Skin of body (tissue), 2 donors: ENCODE measurements around the gene PRDM1. TPM values are rescaled to one million over a fixed set of nuclear protein-coding genes. Genes with fewer than 3 reads are reported as not detected.

Experiments
- DNase-seq: peaks from one replicate; lab custom pipeline; 2025; lab: John Stamatoyannopoulos, UW
- total RNA-seq: library from RNA; depleted of rRNA; stranded (reverse); fragments of >200 nt; gene quantifications from one replicate; pipeline ENCODE4 v1.2.3, GENCODE V29; 2014

The PRDM1 gene
- total RNA-seq = 15.1 TPM

DNA sequence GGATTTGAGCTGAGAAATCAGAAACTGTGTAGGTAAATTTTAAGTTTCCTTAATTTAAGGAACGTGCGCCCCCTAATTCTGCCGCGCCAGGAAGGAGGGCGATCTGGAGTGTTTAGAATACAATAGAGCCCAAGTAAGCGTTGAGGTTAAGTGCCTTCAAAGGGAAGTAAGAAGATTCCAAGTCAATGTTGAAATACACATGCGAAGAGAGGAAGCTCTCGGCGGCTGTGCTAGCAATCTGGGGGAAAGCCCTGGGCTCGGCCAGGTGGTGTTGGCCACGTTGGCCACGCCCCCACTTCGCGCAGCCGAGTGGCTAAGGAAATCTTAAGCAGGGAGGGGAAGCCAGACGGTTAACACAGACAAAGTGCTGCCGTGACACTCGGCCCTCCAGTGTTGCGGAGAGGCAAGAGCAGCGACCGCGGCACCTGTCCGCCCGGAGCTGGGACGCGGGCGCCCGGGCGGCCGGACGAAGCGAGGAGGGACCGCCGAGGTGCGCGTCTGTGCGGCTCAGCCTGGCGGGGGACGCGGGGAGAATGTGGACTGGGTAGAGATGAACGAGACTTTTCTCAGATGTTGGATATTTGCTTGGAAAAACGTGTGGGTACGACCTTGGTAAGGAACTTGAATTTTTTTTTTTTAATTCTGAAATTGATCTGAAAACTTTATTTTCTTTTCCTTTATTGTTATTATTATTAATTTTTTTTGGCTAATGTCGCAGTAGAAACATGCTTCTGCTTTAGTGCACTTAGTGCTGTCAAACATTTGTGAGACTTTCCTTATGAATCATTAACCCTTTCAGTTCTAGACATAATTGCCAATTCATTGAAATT is at the start of gene PRDM1:
Gene PRDM1, plus strand, starts transcription at position 353 of the 830 bp plus-strand sequence. Its CDS starts 218 bp downstream, at position 571.
- DNase-seq = no peak

DNA sequence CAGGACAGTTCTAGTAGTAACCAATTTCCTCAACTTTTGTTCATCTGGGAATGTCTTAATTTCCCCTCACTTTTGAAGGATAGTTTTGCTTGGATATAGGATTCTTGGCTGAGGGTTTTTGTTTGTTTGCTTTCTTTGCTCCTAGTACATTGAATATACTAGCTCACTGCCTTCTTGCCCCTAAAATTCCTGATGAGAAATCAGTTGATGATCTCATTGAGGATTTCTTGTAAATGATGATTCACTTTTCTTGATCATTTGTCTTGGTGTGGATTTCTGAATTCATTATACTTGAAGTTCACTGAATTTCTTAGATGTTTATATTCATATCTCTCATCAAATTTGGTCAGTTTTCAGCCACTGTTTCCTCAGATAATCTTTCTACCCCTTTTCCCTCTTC is 49.1 kb upstream of the PRDM1 start:
- no peak for DNase-seq

DNA sequence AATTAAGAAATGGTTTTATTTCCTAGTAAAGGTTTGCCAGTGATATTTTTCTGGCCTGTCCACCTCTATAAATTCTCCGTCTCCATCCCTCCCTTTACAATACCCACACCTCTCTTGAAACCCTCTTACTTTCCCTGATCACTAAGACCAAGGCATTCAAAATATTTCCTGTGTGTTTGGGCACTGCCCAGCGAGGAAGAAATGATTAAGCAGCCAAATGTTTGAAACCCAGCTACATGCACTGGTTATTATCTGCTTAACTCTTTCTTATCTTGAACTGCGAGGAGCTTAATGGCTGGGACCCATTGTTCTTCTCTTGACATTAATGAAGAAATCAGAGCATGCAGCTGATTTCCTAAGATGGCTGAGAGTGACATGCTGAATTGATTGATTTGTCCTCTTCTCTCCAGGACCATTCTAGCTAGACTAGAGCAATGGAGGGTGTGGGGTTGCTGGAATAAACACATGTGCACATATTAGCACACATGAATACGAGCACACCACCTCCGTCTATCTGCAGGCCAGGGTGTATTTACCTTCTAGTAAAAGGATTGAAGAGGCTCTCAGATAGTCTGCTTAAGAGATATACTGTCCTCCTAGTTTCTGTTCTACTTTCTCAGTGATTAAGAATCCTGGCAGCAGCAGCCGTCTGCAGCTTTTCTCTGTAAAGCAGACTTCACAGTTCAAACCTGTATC is 46.1 kb upstream of the PRDM1 start:
- no peak for DNase-seq

DNA sequence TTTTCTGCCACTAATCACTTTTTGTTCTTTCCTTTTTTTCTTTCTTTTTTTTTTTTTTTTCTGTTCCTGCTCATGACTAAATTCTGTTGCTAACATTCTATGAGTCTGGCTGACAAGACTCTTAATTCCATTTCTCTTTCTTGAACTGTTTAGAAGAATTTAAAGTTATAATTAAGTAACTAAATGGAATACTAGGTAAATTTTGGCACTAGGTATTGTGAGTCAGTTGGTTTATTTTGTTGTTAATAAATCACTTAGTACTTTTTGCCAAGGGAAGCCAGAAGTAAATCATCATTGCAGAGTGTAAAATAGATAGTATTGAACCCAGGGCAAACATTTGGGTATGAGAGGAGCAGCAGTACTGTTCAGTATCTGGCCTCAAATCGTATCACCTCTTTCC is 42.0 kb upstream of the PRDM1 start:
- no peak for DNase-seq

DNA sequence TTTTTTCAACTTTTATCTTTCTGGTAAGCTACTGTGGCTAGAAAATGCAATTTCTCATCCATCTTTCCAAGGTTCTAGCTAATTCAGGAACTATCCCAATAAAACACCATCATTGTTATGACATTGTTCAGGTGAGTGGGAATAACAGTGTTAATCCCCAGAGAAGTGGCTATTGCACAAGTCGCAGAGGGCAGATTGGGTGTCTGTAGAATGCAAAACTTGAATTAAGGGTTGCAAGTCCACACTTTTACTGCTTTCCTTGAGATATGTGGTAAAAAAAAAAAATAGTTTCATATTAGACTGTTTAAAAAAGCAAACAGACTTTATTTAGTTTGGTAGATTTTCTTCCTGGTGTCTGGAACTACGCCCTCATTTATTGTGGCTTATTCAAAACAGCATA is 41.1 kb upstream of the PRDM1 start:
- DNase-seq = no peak

DNA sequence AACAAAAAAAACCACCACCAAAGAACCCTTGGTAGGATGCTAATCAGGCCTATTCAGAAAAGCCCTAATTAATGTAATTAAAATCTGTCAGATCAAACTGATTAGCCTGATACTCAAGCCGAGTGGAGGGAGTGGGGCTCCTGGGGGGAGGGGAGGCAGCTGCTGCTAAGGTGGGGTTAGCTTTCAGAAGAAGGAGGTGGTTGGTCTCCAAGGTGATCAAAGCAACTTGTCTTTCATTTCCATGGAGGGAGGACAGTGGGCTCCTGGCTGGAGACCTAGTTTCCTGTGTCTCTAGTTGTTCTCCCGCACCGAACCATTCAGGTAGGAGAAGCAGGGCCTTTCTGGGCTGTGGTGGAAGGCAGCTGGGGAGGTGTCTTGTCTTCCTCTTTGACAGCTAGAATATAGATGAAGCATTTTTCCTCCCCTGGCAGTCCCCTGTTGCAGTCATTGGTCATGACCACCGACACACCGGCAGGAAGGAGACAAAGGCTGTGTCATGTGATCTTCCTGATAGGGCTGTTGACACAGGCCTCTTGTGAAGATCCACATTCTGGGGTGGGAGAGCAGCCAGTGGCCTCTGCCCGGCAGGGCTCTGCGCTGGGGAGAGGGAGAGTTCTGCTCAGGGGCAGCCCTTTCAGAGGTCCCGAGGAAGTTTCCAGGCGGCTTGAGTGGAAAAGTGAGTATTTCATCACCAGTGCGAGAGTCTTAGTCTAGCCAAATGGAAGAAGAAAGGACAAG is 39.9 kb upstream of the PRDM1 start:
- no peak for DNase-seq

DNA sequence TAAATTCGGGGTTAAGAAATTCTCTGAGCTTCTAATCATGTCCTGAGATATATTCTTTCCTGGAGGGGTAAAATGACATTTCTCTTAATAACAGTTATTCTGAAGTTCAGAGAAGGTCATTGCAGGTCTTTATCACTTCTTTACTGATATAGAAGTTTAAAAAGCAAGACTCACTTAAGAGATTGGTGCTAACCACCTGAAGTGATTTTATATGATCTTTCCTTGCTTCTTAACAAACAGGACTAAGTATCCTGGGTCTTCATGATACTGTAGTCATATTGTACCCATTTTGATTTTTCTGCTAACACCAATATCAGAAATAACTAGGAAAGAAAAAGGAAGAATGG is 39.3 kb upstream of the PRDM1 start:
- no peak for DNase-seq

DNA sequence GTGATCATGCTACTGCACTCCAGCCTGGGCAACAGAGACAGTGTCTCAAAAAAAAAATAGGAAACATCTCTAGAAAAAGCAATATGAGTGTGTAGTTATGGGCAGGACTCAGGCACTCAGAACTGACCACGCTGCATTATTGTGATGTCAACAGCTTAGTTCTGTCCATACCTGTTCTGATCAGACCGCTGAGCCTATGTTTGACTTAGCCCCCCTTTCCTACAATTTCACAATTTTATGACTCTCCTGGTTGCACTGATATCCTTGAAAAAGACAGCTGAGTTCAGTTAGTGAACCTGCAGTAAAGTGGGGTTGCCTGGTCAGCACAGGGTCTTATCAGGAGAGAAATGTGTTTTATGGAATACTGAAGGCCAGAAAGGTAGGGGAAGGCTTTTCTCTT is 37.8 kb upstream of the PRDM1 start:
- DNase-seq = no peak

DNA sequence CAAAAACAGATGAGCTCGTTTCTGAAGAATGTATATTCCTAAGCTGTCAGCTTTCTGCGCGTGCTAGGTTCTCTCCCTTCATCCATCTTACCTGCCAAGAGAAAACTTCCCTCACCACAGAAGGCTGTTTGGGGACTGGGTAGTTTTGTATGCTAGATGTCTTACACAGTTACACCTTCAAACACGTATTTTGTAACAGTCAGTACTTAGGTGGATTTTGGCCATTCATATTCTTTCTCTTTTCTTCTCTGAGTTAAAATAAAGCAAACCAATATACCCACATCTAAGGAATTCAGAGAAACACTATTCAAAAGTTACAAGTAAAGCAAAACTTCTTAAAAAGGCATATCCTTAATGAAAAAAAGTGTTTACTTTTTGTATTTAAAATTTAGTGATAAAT is 35.6 kb upstream of the PRDM1 start:
- DNase-seq = no peak

DNA sequence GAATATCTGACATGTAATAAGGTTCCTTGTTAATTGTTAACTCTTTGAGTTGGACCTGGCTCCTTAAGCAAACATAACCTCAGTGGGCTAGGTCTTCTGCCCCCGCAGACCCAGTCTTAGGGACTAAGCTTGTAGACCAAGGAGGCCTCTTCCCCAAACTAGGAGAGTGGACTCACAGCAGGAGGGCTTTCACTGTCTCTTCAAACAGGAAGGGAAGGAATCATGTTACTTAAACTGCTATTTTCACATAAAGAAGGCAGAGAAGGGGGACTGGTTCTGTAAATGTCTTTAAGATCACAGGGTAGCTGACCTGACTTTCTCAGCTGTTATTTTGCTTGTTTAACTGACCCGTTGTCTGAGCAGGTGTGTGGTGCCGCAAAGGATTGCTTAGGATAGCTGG is 34.9 kb upstream of the PRDM1 start:
- DNase-seq = no peak

DNA sequence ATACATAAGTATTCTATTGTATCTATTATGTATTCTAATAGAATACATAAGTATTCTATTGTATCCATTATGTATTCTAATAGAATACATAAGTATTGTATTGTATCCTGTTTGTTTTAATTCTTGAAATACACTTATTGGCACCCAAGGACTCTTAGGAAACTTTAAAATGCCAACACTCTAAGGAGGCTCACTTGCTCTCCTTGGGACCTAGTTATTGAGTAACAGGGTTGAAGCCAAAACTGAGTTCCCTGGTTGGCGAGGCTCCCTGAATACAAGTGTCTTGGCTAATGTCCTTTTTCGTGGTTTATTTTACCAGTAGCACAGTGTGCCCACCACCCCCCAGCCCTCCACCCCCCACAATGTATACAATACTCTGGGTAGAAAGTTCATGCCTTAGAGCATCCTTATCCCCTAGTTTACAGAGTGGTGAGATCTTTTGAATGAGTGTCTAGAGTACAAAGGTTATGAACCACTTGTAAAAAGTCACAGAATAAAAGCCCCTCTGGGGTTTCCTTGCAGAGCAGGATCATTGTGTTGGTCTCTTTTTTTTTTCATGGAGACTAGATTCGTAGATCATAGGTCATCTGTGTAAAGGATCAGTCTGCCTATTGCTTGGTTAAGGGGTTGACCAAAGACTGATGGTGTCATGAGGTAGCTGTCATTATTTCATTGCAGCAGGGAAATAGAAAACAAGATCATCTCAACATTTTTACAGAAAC is 32.5 kb upstream of the PRDM1 start:
- no peak for DNase-seq

DNA sequence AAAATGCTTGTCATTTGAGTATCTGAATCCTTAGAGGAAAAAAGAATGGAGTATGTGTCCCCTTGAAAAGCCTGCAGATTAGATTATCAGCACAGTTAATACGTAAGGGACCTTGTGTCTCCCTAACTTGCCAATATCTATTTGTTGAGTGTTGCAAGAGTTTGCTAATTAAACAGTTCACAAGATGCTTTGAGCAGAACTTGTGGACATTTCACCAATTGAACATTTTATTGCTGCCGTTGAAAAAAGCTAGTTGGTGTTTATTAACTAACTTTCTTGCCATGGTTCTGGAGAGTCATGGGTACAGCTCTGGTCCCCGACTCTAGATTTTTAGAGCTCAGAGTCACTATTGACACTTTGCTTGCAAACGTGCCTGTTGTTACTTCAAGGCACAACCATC is 30.6 kb upstream of the PRDM1 start:
- no peak for DNase-seq

DNA sequence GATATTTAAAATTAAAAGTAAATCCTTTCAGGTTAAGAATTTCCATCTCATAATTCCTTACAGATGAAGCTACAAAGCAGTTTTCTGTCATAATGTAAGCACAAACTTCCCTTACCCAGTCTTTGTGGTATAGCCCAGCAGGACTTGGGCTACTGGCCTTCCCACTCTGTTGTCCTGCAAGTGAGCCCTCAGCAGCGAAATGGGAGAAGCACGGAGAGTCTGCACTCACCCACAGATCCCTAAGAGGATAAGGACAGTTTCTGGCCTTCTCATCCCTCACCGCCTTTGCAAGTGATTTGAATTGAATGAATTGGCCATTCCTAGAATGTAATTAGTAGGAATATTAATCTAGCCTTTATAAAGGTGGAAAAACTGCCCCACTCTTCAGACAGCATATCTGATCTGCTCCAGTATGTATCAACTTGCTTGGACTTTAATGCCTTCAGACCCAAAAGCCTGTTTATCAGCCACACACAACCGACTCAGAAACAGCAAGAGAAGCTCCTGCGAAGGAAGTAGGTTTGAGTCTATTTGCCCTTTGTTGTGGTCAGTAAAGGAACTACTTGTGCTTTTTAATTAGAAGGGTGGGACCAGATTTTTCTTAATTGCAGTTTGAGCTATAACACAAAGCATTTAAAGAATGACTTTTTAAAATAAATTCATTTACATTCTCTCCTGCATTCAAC is 29.9 kb upstream of the PRDM1 start:
- no peak for DNase-seq

DNA sequence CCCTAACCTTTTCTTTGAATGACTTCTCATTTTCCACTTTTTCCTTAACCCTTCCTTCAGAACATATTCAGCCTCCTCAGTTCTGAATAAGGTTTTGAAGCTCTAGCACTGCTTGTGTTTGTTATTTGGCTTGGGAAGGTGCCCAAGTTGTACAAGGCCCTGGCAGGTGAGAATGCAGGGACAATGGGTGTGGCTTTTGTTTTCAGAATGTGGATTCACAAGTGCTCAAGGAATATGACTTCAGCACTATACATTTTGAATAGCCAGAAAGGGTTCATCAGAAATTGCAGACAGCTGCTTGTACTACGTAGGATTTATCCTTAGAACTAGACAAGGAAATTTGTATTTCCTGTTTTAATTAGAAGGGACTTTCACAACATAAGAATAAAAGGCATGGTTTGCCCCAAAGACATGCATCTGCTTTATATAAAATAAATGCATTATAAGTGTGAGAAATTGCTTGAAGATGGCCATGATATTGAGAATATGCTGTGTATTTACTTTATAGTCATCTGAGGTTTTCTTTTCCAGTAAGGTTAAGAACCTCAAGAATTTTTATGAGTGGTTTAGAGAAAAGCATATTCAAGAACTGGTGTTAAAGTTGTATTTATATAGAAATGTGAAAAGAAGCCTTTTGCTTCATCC is 29.3 kb upstream of the PRDM1 start:
- no peak for DNase-seq

DNA sequence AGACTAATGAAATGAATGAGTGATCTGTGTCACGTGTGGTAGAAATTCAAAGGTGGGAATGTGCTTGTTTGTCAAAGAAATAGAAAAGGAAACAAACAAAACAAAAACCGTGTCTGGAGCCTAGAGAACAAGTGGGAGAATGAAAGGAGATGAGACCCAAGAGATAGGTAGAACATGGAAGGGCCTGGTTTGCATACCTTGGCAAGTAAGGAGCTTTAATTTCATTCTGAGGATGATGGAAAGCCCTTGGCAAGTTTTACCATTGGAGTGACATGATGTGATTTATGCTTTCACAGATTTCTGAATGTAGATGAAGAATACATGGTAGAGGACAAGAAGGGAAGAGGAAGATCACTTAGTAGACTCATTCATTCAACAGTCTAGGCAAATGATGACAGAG is 26.8 kb upstream of the PRDM1 start:
- no peak for DNase-seq

DNA sequence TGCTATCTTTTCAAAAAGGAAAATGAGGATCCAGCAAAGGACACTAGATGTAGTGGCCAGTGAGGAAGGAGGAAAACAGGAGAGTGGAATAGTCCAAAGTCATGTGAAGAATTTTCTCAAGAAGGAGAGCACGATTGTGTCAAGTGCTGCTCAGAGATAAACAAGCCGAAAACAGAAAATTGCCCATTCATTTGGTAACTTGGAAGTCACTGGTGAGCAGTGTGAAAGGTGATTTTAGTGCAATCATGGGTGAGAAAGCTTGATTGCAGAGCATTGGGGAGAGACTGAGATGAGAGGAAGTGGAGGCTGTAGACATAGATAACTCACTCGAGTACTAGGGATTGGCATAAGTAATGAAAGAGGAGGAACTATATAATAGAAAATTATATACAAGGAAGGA is 26.0 kb upstream of the PRDM1 start:
- DNase-seq = no peak

DNA sequence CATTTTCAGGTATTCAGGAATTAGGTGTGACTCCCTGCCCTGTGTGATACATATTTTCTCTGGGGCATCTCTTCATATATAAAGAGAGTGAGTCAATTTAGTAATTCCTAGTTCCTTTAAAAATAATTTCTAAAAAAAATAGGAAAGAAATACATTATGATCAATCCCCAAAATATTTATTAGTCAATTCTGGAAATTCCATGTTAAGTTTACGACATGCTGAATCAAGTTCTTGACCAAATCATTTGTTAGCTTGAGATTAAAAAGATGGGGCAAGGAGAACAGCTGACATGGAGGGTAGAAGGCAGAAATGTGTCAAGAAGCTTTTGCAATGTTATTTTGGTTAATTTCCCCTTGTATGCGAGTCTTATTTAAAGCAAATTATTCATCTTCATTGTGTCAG is 22.7 kb upstream of the PRDM1 start:
- DNase-seq = no peak

DNA sequence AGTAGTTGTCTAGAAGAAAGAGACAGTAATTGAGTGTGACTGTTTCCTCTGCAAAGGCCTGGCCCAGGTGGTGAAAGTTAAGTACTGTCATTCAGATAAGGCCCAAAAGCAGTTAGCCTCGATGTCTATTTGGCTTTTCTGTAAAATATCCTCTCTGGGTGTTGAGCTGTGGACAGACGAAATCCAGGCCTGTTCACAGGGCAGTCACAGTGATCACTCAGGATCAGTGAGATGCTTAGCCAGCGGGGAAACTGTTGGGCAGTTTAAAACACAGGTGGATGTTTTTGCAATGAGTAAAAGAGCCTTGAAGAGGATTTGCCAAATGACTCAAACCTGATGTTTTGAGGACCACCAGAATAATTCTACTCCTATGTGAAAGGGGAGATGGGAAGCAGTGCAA is 22.0 kb upstream of the PRDM1 start:
- no peak for DNase-seq

DNA sequence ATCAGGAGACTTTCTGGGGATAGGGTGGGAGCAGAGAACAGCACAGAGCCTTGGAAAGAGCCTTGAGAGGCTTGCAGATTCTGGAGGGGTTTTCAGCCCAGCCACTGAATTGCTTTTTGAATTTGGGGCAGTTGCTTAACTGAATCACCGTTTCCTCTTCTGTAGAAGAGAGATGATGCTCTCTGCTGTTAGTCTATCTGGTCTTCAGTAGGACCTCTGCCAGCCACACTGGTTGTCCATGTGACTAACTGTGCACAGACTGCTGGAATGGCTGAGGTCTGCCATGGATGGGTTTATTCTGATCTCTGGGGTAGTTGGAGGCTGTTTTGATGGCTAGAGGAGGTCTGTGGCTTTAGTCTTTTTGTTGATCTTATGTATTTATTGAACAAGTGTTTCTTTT is 21.4 kb upstream of the PRDM1 start:
- no peak for DNase-seq

DNA sequence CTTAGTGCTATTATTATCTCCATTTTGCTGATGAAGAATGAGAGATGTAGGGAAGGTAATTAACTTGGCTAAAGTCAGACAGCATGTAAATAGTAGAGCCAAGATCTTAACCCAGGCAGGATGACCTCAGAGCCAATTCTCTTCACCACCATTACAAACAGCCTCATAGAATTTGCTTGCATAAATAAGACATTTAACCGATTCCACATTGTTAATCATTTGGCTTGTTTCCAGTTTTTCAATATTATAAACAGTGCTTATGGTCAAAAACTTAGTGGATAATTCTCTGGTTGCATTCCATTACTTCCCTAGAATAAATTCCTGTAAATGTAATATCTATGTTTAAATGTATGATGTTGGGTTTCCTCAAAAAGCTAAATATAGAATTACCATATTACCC is 19.1 kb upstream of the PRDM1 start:
- no peak for DNase-seq

DNA sequence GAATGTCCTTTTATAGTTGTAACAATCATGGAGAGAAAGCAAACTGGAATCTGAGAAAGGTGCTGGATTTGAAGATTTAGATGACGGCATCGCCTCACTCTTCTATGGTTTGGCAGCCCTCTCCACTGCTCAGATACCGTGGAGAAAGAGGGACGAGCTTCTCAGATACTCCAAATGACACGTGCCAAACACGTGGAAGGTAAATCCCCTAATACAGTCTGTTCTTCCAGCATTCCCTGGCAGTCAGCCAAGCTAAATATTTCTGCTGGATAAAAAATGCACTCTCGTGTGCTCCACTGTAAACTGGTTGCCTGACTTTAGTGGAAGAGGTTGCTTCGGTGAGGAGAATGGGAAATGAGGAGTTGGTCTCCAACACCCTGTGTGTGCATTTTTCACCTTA is 16.7 kb upstream of the PRDM1 start:
- no peak for DNase-seq
